HG02852 (cell line): Measurements from ENCODE around the gene NKD2.

Experiments
- ATAC-seq: cut with Tn5 transposase; IDR thresholded peaks from one replicate; pipeline ENCODE4 v1.9.1; 2021; ENCODE audit warnings: mild to moderate bottlenecking, moderate library complexity; ENCODE audit not compliant: unreplicated experiment

The NKD2 gene

GRCh38 chr5:978693-979092, 29.9 kb upstream of the NKD2 start:
- no peak for ATAC-seq

GRCh38 chr5:979100-979817, 29.3 kb upstream of the NKD2 start:
- no peak for ATAC-seq

GRCh38 chr5:980001-980588, 28.5 kb upstream of the NKD2 start:
- no peak for ATAC-seq

- no peak for ATAC-seq
Observed at GRCh38 chr5:980966-981365, 27.6 kb upstream of the NKD2 start.

- ATAC-seq, result no peak
Observed at GRCh38 chr5:981456-981855, 27.1 kb upstream of the NKD2 start.

GRCh38 chr5:982377-983237, 26.0 kb upstream of the NKD2 start:
- ATAC-seq, result no peak

- no peak for ATAC-seq
Observed at GRCh38 chr5:983238-983524, 25.4 kb upstream of the NKD2 start.

GRCh38 chr5:983568-983967, 25.0 kb upstream of the NKD2 start:
- no peak for ATAC-seq

GRCh38 chr5:984774-985173, 23.8 kb upstream of the NKD2 start:
- no peak for ATAC-seq

GRCh38 chr5:987761-988160, 20.8 kb upstream of the NKD2 start:
- ATAC-seq, result no peak

GRCh38 chr5:988322-988721, 20.3 kb upstream of the NKD2 start:
- no peak for ATAC-seq

- no peak for ATAC-seq
Observed at GRCh38 chr5:989961-990530, 18.6 kb upstream of the NKD2 start.

GRCh38 chr5:991472-992267, 16.9 kb upstream of the NKD2 start:
- ATAC-seq, result no peak

- no peak for ATAC-seq
Observed at GRCh38 chr5:994272-994607, 14.4 kb upstream of the NKD2 start.

GRCh38 chr5:994821-995220, 13.8 kb upstream of the NKD2 start:
- no peak for ATAC-seq

- ATAC-seq, result no peak
Observed at GRCh38 chr5:995318-995717, 13.3 kb upstream of the NKD2 start.

- ATAC-seq, result no peak
Observed at GRCh38 chr5:997001-997474, 11.6 kb upstream of the NKD2 start.

GRCh38 chr5:997711-998110, 10.9 kb upstream of the NKD2 start:
- ATAC-seq, result no peak

GRCh38 chr5:998246-999031, 10.2 kb upstream of the NKD2 start:
- no peak for ATAC-seq

GRCh38 chr5:999032-999501, 9.5 kb upstream of the NKD2 start:
- ATAC-seq, result no peak
